GM12891 (cell line): ENCODE results near the gene BFSP1.

ENCODE experiments used
- PAX5 ChIP-seq: IDR thresholded peaks from 2 replicates; pipeline ENCODE4 v1.6.1; 2011; ENCODE audit warnings: low read length, moderate library complexity, mild to moderate bottlenecking; ENCODE audit not compliant: insufficient read depth, severe bottlenecking
- POLR2A ChIP-seq: IDR thresholded peaks from 2 replicates; pipeline ENCODE4 v1.6.1; 2011; ENCODE audit warnings: low read depth, low read length, control low read depth
- POLR2AphosphoS5 ChIP-seq: IDR thresholded peaks from 2 replicates; pipeline ENCODE4 v1.6.1; 2011; ENCODE audit warnings: low read depth, low read length, control low read depth
- POU2F2 ChIP-seq: IDR thresholded peaks from 2 replicates; pipeline ENCODE4 v1.6.1; 2011; ENCODE audit warnings: low read depth, mild to moderate bottlenecking, control low read depth, low read length, moderate library complexity
- SPI1 ChIP-seq: IDR thresholded peaks from 2 replicates; pipeline ENCODE4 v1.6.1; 2011; ENCODE audit warnings: low read depth, low read length, control low read depth

- TF ChIP-seq PAX5 (no peak), POLR2A (no peak), POLR2AphosphoS5 (no peak), SPI1 (no peak), POU2F2 (no peak)
Measured at GRCh38 chr20:17530153-17530552, 1.0 kb downstream of the BFSP1 start.
